ENCODE results near the gene ANKRD29.

The ANKRD29 gene

GRCh38 chr18:23684515-23685197, 21.9 kb upstream of the ANKRD29 start:
- DNase-seq, result no peak

- DNase-seq, result no peak
Observed at GRCh38 chr18:23683671-23684070, 21.0 kb upstream of the ANKRD29 start.

GRCh38 chr18:23683155-23683554, 20.4 kb upstream of the ANKRD29 start:
- no peak for DNase-seq

GRCh38 chr18:23682472-23682871, 19.8 kb upstream of the ANKRD29 start:
- DNase-seq, result no peak

GRCh38 chr18:23682045-23682444, 19.3 kb upstream of the ANKRD29 start:
- DNase-seq, result no peak

- DNase-seq, result no peak
Observed at GRCh38 chr18:23675896-23676295, 13.2 kb upstream of the ANKRD29 start.

GRCh38 chr18:23675236-23675635, 12.5 kb upstream of the ANKRD29 start:
- DNase-seq, result no peak

GRCh38 chr18:23673725-23674124, 11.0 kb upstream of the ANKRD29 start:
- DNase-seq, result no peak

- no peak for DNase-seq
Observed at GRCh38 chr18:23671564-23671963, 8.9 kb upstream of the ANKRD29 start.

- no peak for DNase-seq
Observed at GRCh38 chr18:23669804-23670405, 7.2 kb upstream of the ANKRD29 start.

GRCh38 chr18:23669202-23669766, 6.6 kb upstream of the ANKRD29 start:
- DNase-seq, result no peak

- no peak for DNase-seq
Observed at GRCh38 chr18:23668731-23669130, 6.0 kb upstream of the ANKRD29 start.

GRCh38 chr18:23667114-23667513, 4.4 kb upstream of the ANKRD29 start:
- no peak for DNase-seq

- DNase-seq, result no peak
Observed at GRCh38 chr18:23664674-23665073, 2.0 kb upstream of the ANKRD29 start.

GRCh38 chr18:23661735-23662308, 889 bp downstream of the ANKRD29 start:
- DNase-seq, result peak; percentile 16

GRCh38 chr18:23658285-23658684, 4.4 kb downstream of the ANKRD29 start:
- DNase-seq, result no peak

- DNase-seq, result no peak
Observed at GRCh38 chr18:23652232-23652631, 10.5 kb downstream of the ANKRD29 start.

GRCh38 chr18:23650968-23651927, 11.5 kb downstream of the ANKRD29 start:
- no peak for DNase-seq

- no peak for DNase-seq
Observed at GRCh38 chr18:23648940-23649607, 13.6 kb downstream of the ANKRD29 start.

GRCh38 chr18:23648456-23648855, 14.3 kb downstream of the ANKRD29 start:
- no peak for DNase-seq

GRCh38 chr18:23646282-23646681, 16.4 kb downstream of the ANKRD29 start:
- DNase-seq, result no peak

- no peak for DNase-seq
Observed at GRCh38 chr18:23645568-23646175, 17.0 kb downstream of the ANKRD29 start.
